Adipocyte (in vitro differentiated cells): ENCODE data around the gene BEGAIN.

Source experiments
- DNase-seq: peaks from one replicate; pipeline ENCODE4 v3.0.0-alpha.2; 2015; ENCODE audit warnings: low read depth
- H3K27me3 ChIP-seq: replicated peaks from 2 replicates; pipeline ENCODE4 v1.7.0; 2013; ENCODE audit warnings: mild to moderate bottlenecking, low read length, moderate library complexity; ENCODE audit not compliant: control insufficient read depth, insufficient read depth
- H3K36me3 ChIP-seq: 2 replicates; pipeline ENCODE4 v1.7.0; 2013; ENCODE audit warnings: low read length, mild to moderate bottlenecking, moderate library complexity; ENCODE audit not compliant: control insufficient read depth, insufficient read depth, severe bottlenecking
- H3K4me1 ChIP-seq: 2 replicates; pipeline ENCODE4 v1.7.0; 2013; ENCODE audit warnings: mild to moderate bottlenecking, low read length, moderate library complexity; ENCODE audit not compliant: control insufficient read depth, insufficient read depth
- H3K4me3 ChIP-seq: 2 replicates; pipeline ENCODE4 v1.7.0; 2013; ENCODE audit warnings: mild to moderate bottlenecking, low read length, moderate library complexity
- H3K9ac ChIP-seq: 2 replicates; pipeline ENCODE4 v1.7.0; 2013; ENCODE audit warnings: mild to moderate bottlenecking, low read length, moderate library complexity
- H3K9me3 ChIP-seq: 2 replicates; pipeline ENCODE4 v1.7.0; 2013; ENCODE audit warnings: mild to moderate bottlenecking, low read length, moderate library complexity; ENCODE audit not compliant: control insufficient read depth

The BEGAIN gene

GRCh38 chr14:100541621-100542560 is 45.3 kb downstream of the BEGAIN start:
- no peaks in the 10 kb centered on the region for H3K9me3 ChIP-seq
- peaks cover 4% of the 10 kb centered on the region for H3K27me3 ChIP-seq
- H3K9ac ChIP-seq = no peak overlapping the region
- no peaks in the 10 kb centered on the region for H3K36me3 ChIP-seq
- H3K4me3 ChIP-seq = no peak overlapping the region
- DNase-seq = no peak
- peaks cover 2% of the 10 kb centered on the region for H3K4me1 ChIP-seq

- Histone ChIP-seq H3K9me3 (no peaks in the 10 kb centered on the region), H3K4me1 (peaks cover 2% of the 10 kb centered on the region), H3K9ac (no peak overlapping the region), H3K36me3 (no peaks in the 10 kb centered on the region), H3K4me3 (no peak overlapping the region), H3K27me3 (peaks cover 4% of the 10 kb centered on the region)
- no peak for DNase-seq
These were observed 46.1 kb downstream of the BEGAIN start for GRCh38 chr14:100540926-100541620.

GRCh38 chr14:100540141-100540925 is 46.9 kb downstream of the BEGAIN start:
- peaks cover 4% of the 10 kb centered on the region for H3K27me3 ChIP-seq
- H3K36me3 ChIP-seq = no peaks in the 10 kb centered on the region
- H3K9ac ChIP-seq = no peak overlapping the region
- no peak overlapping the region for H3K4me3 ChIP-seq
- no peaks in the 10 kb centered on the region for H3K9me3 ChIP-seq
- H3K4me1 ChIP-seq = no peaks in the 10 kb centered on the region
- DNase-seq = no peak

- Histone ChIP-seq H3K9me3 (no peaks in the 10 kb centered on the region), H3K36me3 (no peaks in the 10 kb centered on the region), H3K9ac (no peak overlapping the region), H3K27me3 (peaks cover 4% of the 10 kb centered on the region), H3K4me3 (no peak overlapping the region), H3K4me1 (no peaks in the 10 kb centered on the region)
- no peak for DNase-seq
These were observed 47.5 kb downstream of the BEGAIN start for GRCh38 chr14:100539766-100540140.

- no peaks in the 10 kb centered on the region for H3K36me3 ChIP-seq
- H3K4me3 ChIP-seq = no peak overlapping the region
- peaks cover 4% of the 10 kb centered on the region for H3K4me1 ChIP-seq
- no peak for DNase-seq
- no peak overlapping the region for H3K9ac ChIP-seq
- peaks cover 4% of the 10 kb centered on the region for H3K27me3 ChIP-seq
- no peaks in the 10 kb centered on the region for H3K9me3 ChIP-seq
These were observed 48.1 kb downstream of the BEGAIN start for GRCh38 chr14:100539003-100539660.

- no peak overlapping the region for H3K9ac ChIP-seq
- DNase-seq = no peak
- no peak overlapping the region for H3K4me3 ChIP-seq
- H3K9me3 ChIP-seq = no peaks in the 10 kb centered on the region
- H3K36me3 ChIP-seq = no peaks in the 10 kb centered on the region
- peaks cover 4% of the 10 kb centered on the region for H3K27me3 ChIP-seq
- H3K4me1 ChIP-seq = peaks cover 10% of the 10 kb centered on the region
These were observed 48.7 kb downstream of the BEGAIN start for GRCh38 chr14:100538351-100539002.

GRCh38 chr14:100537446-100538350 is 49.5 kb downstream of the BEGAIN start:
- Histone ChIP-seq H3K4me1 (peaks cover 12% of the 10 kb centered on the region), H3K27me3 (no peaks in the 10 kb centered on the region), H3K36me3 (no peaks in the 10 kb centered on the region), H3K9ac (no peak overlapping the region), H3K4me3 (no peak overlapping the region), H3K9me3 (no peaks in the 10 kb centered on the region)
- no peak for DNase-seq

GRCh38 chr14:100536721-100537445 is 50.3 kb downstream of the BEGAIN start:
- H3K4me1 ChIP-seq = peaks cover 12% of the 10 kb centered on the region
- H3K9ac ChIP-seq = no peak overlapping the region
- no peak for DNase-seq
- H3K4me3 ChIP-seq = no peak overlapping the region
- H3K9me3 ChIP-seq = no peaks in the 10 kb centered on the region
- no peaks in the 10 kb centered on the region for H3K27me3 ChIP-seq
- no peaks in the 10 kb centered on the region for H3K36me3 ChIP-seq

GRCh38 chr14:100536121-100536510 is 51.1 kb downstream of the BEGAIN start:
- Histone ChIP-seq H3K27me3 (no peaks in the 10 kb centered on the region), H3K4me1 (peaks cover 12% of the 10 kb centered on the region), H3K9me3 (no peaks in the 10 kb centered on the region), H3K4me3 (no peak overlapping the region), H3K36me3 (no peaks in the 10 kb centered on the region), H3K9ac (no peak overlapping the region)
- no peak for DNase-seq
